Measurements from ENCODE around the gene GAS2L2.

DNA sequence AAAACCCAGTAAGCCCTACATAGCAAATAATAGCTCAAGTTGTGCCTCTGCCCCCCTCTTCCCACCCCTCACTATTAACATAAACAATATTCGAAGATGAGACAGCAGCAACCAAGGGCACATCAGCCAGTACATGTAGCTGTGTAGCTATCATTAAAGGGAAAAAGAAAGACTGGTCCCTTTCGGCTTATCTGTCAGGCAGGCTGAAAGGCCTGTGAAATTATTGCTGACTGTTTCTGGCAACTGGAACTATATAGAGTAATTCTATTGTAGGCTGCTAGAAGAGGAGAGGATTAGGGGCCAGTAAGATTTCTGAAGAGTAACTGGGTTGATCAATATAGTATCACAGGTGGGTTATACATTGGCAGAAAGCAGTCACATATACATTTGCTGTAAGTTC, 58.1 kb downstream of the GAS2L2 start:
- TF ChIP-seq, protein P1, sequence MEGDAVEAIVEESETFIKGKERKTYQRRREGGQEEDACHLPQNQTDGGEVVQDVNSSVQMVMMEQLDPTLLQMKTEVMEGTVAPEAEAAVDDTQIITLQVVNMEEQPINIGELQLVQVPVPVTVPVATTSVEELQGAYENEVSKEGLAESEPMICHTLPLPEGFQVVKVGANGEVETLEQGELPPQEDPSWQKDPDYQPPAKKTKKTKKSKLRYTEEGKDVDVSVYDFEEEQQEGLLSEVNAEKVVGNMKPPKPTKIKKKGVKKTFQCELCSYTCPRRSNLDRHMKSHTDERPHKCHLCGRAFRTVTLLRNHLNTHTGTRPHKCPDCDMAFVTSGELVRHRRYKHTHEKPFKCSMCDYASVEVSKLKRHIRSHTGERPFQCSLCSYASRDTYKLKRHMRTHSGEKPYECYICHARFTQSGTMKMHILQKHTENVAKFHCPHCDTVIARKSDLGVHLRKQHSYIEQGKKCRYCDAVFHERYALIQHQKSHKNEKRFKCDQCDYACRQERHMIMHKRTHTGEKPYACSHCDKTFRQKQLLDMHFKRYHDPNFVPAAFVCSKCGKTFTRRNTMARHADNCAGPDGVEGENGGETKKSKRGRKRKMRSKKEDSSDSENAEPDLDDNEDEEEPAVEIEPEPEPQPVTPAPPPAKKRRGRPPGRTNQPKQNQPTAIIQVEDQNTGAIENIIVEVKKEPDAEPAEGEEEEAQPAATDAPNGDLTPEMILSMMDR (IDR thresholded peaks at IDR 0.05): no peak
- TF ChIP-seq POLR2A (IDR thresholded peaks at IDR 0.05): no peak
